IPS-11a (cell line): Measurements from ENCODE around the gene TBC1D8.

ENCODE experiments used
- H3K4me3 ChIP-seq: one replicate; pipeline ENCODE4 v1.5.1; 2013; ENCODE audit warnings: low read depth, low read length, control low read depth

TBC1D8 gene

GRCh38 chr2:101037161-101037755 is 113.9 kb downstream of the TBC1D8 start:
- H3K4me3 ChIP-seq: no peak overlapping the region

- no peak overlapping the region for H3K4me3 ChIP-seq
Measured at GRCh38 chr2:101036562-101036961, 114.6 kb downstream of the TBC1D8 start.

GRCh38 chr2:101032084-101032776 is 119.0 kb downstream of the TBC1D8 start:
- H3K4me3 ChIP-seq: no peak overlapping the region

- H3K4me3 ChIP-seq: no peak overlapping the region
Measured at GRCh38 chr2:101030866-101031554, 120.2 kb downstream of the TBC1D8 start.

- H3K4me3 ChIP-seq: no peak overlapping the region
Measured at GRCh38 chr2:101027852-101028251, 123.3 kb downstream of the TBC1D8 start.

- H3K4me3 ChIP-seq: no peak overlapping the region
Measured at GRCh38 chr2:101026923-101027469, 124.2 kb downstream of the TBC1D8 start.

- H3K4me3 ChIP-seq: no peak overlapping the region
Measured at GRCh38 chr2:101026253-101026701, 124.9 kb downstream of the TBC1D8 start.

GRCh38 chr2:101025561-101025960 is 125.6 kb downstream of the TBC1D8 start:
- no peak overlapping the region for H3K4me3 ChIP-seq

GRCh38 chr2:101023327-101024107 is 127.7 kb downstream of the TBC1D8 start:
- no peak overlapping the region for H3K4me3 ChIP-seq

GRCh38 chr2:101022221-101022620 is 129.0 kb downstream of the TBC1D8 start:
- H3K4me3 ChIP-seq: no peak overlapping the region

GRCh38 chr2:101018934-101019333 is 132.2 kb downstream of the TBC1D8 start:
- no peak overlapping the region for H3K4me3 ChIP-seq

GRCh38 chr2:101017371-101017770 is 133.8 kb downstream of the TBC1D8 start:
- no peak overlapping the region for H3K4me3 ChIP-seq

- H3K4me3 ChIP-seq: no peak overlapping the region
Measured at GRCh38 chr2:101014264-101014857, 136.8 kb downstream of the TBC1D8 start.

- no peak overlapping the region for H3K4me3 ChIP-seq
Measured at GRCh38 chr2:101012706-101013181, 138.4 kb downstream of the TBC1D8 start.

GRCh38 chr2:101012054-101012705 is 139.0 kb downstream of the TBC1D8 start:
- no peak overlapping the region for H3K4me3 ChIP-seq

GRCh38 chr2:101011152-101011551 is 140.0 kb downstream of the TBC1D8 start:
- no peak overlapping the region for H3K4me3 ChIP-seq

GRCh38 chr2:101007415-101008345 is 143.5 kb downstream of the TBC1D8 start:
- H3K4me3 ChIP-seq: no peak overlapping the region

- H3K4me3 ChIP-seq: no peak overlapping the region
Measured at GRCh38 chr2:101006065-101006715, 145.0 kb downstream of the TBC1D8 start.
